ENCODE data around the gene ZNF462. TPM values are rescaled to one million over a fixed set of nuclear protein-coding genes. Genes with fewer than 3 reads are reported as not detected.
A peak's percentile ranks its signal among the peaks of the same experiment; 100 is the strongest.

The ZNF462 gene
- total RNA-seq, 1 donor from 2014 or later, result 25.8 TPM

DNA sequence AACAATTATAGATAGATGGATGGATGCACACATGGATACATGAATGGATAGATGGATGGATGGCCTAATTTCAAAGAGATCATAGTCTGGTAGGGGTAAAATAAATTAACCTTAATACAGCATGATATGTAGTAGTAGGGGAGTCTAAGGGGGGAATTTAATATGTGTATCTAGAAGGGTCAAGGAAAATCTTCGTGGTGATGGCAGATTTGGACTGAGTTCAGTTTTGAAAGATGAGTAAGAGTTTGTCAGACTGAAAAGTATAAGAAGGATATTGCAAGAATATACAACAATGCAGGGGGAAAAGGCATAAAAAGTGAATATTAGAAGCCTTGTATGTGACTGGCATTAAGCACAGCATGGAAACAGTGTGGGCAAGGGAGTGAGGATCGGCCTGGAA lies 98.7 kb downstream of the ZNF462 start:
- Mint-ChIP-seq H3K9me3 (ENCODE audit: low read depth) (peaks cover 8% of the 10 kb centered on the region), H3K27me3 (ENCODE audit: low read depth) (no peaks in the 10 kb centered on the region), H3K36me3 (ENCODE audit: low read depth) (peaks cover 16% of the 10 kb centered on the region), H3K27ac (ENCODE audit: unreplicated experiment) (peak overlapping the region; percentile 32), H3K4me3 (ENCODE audit: unreplicated experiment) (no peak overlapping the region), H3K4me1 (ENCODE audit: low read depth) (peaks cover 28% of the 10 kb centered on the region)
- TF ChIP-seq, protein P1, sequence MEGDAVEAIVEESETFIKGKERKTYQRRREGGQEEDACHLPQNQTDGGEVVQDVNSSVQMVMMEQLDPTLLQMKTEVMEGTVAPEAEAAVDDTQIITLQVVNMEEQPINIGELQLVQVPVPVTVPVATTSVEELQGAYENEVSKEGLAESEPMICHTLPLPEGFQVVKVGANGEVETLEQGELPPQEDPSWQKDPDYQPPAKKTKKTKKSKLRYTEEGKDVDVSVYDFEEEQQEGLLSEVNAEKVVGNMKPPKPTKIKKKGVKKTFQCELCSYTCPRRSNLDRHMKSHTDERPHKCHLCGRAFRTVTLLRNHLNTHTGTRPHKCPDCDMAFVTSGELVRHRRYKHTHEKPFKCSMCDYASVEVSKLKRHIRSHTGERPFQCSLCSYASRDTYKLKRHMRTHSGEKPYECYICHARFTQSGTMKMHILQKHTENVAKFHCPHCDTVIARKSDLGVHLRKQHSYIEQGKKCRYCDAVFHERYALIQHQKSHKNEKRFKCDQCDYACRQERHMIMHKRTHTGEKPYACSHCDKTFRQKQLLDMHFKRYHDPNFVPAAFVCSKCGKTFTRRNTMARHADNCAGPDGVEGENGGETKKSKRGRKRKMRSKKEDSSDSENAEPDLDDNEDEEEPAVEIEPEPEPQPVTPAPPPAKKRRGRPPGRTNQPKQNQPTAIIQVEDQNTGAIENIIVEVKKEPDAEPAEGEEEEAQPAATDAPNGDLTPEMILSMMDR (IDR thresholded peaks at IDR 0.05), result no peak
- no peak for DNase-seq (ENCODE audit: low spot score)

DNA sequence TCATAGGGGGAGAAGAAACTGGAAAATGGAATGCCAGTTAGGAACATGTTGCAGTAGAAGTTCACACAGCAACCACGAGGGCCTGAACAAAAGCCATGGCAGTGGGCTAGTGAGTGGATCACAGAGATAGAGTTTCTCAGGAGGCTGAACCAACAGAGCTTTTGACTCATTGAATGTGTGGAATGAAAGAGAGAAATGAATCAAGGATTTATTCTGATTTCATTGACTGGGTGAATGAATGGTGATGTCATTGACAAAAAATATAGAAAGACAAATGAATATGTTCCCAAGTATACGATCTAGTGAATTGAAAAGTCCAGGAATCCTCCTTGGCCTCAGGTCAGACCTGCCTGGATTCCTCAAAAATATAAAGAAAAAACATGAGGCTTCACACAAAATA lies 99.2 kb downstream of the ZNF462 start:
- Mint-ChIP-seq H3K4me3 (ENCODE audit: unreplicated experiment) (no peak overlapping the region), H3K27me3 (ENCODE audit: low read depth) (no peaks in the 10 kb centered on the region), H3K27ac (ENCODE audit: unreplicated experiment) (peak overlapping the region; percentile 32), H3K9me3 (ENCODE audit: low read depth) (peaks cover 8% of the 10 kb centered on the region), H3K36me3 (ENCODE audit: low read depth) (peaks cover 13% of the 10 kb centered on the region), H3K4me1 (ENCODE audit: low read depth) (peaks cover 23% of the 10 kb centered on the region)
- DNase-seq (ENCODE audit: low spot score), result no peak
- TF ChIP-seq, protein P1 (IDR thresholded peaks at IDR 0.05), result no peak

DNA sequence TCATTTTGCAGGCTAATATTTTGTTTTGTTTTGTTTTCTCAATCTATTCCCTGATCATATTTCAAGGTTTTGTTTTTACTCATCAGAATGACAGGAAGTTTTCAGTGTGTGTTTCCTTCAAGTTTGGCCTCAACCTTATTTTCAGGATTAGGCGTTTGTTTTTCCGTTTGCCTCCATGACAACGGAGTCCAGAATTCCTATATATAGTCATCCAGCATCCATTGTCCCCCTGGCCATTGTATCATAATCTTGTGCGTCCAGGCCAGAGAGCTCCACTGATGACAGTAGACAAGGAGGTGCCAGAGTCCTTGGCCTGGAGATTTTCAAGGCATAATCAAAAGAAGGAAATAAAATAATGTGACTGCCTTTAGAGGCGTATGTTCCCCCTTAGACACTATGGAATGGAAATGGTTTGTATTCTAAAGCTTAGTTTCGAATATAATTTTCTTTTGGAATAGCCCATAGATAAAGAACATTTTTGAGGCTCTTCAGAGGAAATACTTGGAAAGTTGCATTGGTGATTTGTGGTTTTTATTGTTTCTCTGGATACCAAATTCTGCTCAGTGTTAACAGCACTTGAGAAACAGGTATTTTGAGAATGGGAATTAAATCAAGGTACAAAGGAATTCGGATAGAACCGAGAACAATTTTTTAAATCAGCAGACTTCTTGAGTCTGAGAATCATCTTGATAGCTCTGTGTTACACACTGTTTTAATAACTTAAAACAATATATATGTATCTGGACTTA lies 99.8 kb downstream of the ZNF462 start:
- no peak overlapping the region for H3K4me3 Mint-ChIP-seq (ENCODE audit: unreplicated experiment)
- peaks cover 22% of the 10 kb centered on the region for H3K4me1 Mint-ChIP-seq (ENCODE audit: low read depth)
- no peaks in the 10 kb centered on the region for H3K27me3 Mint-ChIP-seq (ENCODE audit: low read depth)
- TF ChIP-seq, protein P1 (IDR thresholded peaks at IDR 0.05), result no peak
- no peak for DNase-seq (ENCODE audit: low spot score)
- H3K27ac Mint-ChIP-seq (ENCODE audit: unreplicated experiment), result peak overlapping the region; percentile 32
- peaks cover 13% of the 10 kb centered on the region for H3K36me3 Mint-ChIP-seq (ENCODE audit: low read depth)
- H3K9me3 Mint-ChIP-seq (ENCODE audit: low read depth), result peaks cover 8% of the 10 kb centered on the region

DNA sequence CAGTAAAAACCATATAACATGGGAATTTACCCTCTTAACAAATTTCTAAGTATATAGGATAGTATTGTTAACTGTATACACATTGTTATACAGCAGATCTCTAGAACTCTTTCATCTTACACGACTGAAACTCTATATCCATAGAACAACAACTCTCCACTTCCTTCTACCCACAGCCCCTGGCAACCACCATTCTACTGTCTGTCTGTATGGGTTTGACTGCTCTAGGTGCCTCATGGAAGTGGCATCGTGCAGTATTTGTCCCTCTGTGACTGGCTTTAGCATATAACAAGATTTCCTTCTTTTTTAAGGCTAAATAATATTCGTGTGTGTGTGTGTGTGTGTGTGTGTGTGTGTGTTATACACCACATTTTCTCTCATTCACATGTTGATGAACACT lies 100.7 kb downstream of the ZNF462 start:
- H3K27ac Mint-ChIP-seq (ENCODE audit: unreplicated experiment), result no peak overlapping the region
- H3K27me3 Mint-ChIP-seq (ENCODE audit: low read depth), result no peaks in the 10 kb centered on the region
- peaks cover 8% of the 10 kb centered on the region for H3K9me3 Mint-ChIP-seq (ENCODE audit: low read depth)
- DNase-seq (ENCODE audit: low spot score), result no peak
- TF ChIP-seq, protein P1 (IDR thresholded peaks at IDR 0.05), result no peak
- H3K36me3 Mint-ChIP-seq (ENCODE audit: low read depth), result peaks cover 9% of the 10 kb centered on the region
- H3K4me3 Mint-ChIP-seq (ENCODE audit: unreplicated experiment), result no peak overlapping the region
- peaks cover 26% of the 10 kb centered on the region for H3K4me1 Mint-ChIP-seq (ENCODE audit: low read depth)

DNA sequence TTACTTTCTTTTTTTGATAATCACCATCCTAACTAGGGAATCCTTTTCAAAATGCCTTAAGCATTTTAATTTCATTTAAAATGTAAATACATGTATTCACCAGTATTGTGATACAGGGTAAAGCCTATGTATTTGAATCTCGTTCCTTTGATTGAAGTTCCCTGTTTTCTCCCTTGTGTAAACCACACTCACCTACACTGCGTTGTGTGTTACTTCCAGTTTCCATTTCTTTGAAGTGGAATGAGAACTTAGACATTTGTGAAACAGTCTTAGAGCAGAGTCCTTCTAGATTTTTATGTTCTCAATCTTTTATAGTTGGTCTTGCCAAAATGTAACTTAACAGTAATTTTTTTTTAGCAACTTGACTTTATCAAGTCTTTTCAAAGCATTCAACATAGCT lies 101.4 kb downstream of the ZNF462 start:
- Mint-ChIP-seq H3K4me3 (ENCODE audit: unreplicated experiment) (no peak overlapping the region), H3K9me3 (ENCODE audit: low read depth) (peaks cover 8% of the 10 kb centered on the region), H3K36me3 (ENCODE audit: low read depth) (peaks cover 7% of the 10 kb centered on the region), H3K27me3 (ENCODE audit: low read depth) (no peaks in the 10 kb centered on the region), H3K27ac (ENCODE audit: unreplicated experiment) (no peak overlapping the region), H3K4me1 (ENCODE audit: low read depth) (peaks cover 32% of the 10 kb centered on the region)
- TF ChIP-seq, protein P1 (IDR thresholded peaks at IDR 0.05), result no peak
- no peak for DNase-seq (ENCODE audit: low spot score)

Data from chondrocyte (in vitro differentiated cells).